Muscle of back (tissue), 11 donors: ENCODE data around the gene KCNMA1. TPM values are rescaled to one million over a fixed set of nuclear protein-coding genes. Genes with fewer than 3 reads are reported as not detected.
A peak's percentile ranks its signal among the peaks of the same experiment; 100 is the strongest.

Experiments
- DNase-seq, 3 donors: peaks; one replicate each; pipeline versions ENCODE4 v3.0.0 to v3.0.0-alpha.2; 2013
- polyA plus RNA-seq, 10 donors: library from polyadenylated mRNA; unstranded; fragments of 120-200 nt; gene quantifications; one replicate each; pipeline ENCODE4 v1.2.1, GENCODE V29; 2013; ENCODE audit not compliant: insufficient read length in 10 of 10

KCNMA1 gene
- polyA plus RNA-seq, 10 donors = 13.8 to 20.5 (median 16.2) TPM

DNA sequence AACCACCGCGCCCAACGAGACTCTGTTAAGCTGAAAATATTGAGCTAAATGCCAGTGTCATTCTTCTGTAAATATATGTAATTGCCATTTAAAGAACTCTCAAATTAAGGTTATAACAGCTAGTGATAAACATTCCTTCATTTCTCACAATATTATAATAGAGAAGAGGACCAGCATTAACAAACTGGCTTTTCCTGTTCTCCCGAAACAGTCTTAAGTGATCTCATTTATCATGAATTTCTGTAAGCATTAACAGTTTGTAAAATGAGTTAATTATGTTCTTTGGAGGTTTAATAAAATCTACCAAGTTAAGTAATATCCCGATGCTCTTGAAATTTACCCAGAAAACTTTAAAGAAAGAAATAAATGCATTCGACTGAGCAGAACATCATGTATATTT is 352.8 kb downstream of the KCNMA1 start:
- DNase-seq = no peak

DNA sequence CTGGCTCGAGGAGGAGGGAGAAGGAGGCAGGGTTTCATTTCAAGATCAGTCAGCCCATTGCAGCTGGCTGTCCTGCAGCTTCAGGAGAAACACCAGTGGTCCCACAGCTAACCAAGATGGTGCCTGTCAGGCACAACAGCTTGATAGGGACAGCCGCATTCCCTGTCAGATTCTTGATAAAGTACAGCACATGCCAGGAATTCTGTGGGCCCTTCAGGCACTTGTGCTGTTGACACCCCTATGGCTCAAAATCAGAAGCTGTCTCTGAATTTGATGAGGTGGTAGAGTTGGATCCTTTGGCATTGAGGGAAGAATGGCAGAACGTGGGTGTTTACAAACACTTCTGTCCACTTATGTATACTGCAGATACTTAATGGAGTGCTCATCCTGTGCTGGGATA is 354.3 kb downstream of the KCNMA1 start:
- DNase-seq = no peak

DNA sequence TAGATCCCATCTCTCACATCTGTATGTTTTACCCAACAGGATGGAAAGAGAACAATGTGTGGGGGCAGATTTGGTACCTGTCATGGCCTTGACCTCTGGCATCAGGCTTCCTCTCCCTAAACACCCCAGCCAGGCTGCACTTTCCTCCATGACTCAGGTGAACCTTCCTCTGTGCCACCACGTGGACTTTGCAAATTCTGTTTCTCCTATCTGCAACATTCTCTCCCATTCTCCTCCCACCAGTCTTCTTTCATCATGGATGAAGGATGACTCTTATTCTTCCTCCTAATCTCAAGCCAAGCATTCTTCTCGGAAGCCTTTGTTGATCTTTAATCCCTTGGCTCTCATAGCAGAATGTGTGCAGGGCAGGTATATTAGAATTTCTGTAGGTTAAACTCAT is 355.4 kb downstream of the KCNMA1 start:
- DNase-seq = no peak

DNA sequence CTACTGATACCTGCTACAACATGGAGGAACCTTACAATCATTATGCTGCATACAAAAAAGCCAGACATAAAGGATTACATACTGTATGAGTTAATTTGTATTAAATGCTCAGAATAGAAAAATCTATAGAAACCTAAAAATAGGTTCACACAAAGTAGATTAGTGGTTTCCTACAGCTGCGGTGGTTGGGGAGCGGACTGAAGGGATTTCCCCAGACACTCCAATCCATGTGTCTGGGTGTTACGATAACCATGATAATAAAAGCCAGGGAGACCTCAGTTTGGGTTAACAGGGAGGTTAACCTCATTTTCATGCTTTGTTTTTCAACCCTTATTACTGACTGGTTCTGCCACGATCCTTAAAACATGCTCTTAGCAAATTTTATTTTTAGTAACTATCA is 355.9 kb downstream of the KCNMA1 start:
- no peak for DNase-seq

DNA sequence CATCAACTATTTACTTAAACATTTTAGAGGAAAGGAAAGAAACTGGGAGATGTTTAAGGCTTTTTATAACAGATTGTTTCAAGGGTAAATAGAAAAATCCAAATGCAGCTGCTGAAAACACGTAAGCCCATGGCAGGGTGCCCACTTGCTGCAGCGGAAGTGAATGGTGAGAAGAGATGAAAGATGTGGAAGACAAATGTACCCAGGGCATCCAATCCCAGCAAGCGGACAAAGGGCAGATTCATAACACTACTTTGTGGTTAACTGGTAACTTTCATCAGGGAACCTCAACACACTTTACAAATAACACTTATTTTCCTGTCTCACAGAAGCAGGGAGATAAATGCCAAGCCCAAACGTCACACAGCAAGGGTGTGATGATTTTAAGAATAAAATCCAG is 358.4 kb downstream of the KCNMA1 start:
- no peak for DNase-seq

DNA sequence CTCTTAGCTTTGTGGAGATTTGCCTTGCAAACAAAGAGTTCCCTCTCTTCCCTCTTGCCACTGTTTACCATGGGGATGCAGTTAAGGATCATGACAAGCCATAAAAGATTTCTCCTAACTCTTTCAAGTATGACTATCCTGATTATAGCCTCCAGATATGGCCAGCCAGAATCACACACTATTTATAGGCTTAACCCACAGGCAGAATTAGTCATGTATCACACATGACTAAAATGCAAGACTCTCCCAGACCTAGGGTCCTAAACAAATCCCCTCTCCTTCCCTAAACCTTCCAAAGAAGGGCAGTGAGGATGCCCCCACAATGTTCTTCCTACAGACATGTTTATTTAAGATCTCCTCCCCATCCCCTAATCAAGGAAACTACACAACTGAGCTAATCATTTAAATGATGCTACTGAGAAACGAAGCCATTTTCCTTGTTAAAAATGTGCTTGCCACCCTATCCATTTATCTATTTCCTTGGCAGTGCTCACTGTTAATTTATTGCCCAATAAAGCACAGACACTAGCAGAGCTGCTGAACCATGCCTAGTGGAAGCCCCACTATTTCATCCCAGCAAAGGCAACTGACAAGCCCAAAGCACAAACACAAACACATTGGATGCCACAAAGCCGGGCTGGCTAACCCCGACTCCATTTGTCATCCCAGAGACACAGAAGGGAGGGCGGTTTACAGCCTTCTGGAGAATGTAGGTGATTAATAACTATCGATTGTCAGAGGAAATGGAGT is 363.4 kb downstream of the KCNMA1 start:
- no peak for DNase-seq

DNA sequence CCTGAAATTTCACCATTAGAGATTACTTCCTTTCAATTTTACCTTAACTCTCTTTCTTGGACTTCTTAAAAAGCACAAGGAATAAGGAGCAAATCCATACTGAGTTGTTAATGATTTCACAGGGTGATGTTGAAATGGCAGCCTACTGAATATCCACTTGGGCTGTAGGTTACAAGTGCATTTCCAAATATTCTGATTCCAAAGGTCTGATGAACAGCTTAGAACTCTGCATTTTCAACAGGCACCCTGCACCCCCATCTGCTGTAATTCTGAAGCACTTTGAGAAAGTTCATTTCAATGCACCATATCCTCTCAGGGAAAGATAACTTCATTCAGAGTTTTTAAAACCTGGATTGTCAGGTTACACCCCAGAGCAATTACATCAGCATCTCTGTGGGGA is 368.4 kb downstream of the KCNMA1 start:
- no peak for DNase-seq

DNA sequence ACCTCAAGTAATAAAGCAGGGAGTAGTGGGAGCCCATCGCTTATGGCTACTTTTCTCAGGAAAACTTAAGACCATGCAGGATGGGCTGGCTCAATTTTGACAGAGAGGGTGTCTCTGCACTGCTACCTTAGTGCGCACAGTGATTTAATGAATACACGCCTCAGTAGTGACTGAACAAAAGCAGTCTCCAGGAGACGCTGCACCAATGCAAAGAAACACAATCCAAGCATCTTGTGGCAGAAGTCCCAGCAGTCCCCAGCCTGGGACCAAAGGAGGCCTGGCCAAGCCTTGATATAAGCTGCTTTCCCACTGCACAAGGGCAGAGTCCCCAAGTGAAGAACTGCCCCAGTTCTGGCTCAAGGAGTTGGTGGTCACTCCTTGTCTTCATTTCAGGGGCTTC is 368.9 kb downstream of the KCNMA1 start:
- no peak for DNase-seq

DNA sequence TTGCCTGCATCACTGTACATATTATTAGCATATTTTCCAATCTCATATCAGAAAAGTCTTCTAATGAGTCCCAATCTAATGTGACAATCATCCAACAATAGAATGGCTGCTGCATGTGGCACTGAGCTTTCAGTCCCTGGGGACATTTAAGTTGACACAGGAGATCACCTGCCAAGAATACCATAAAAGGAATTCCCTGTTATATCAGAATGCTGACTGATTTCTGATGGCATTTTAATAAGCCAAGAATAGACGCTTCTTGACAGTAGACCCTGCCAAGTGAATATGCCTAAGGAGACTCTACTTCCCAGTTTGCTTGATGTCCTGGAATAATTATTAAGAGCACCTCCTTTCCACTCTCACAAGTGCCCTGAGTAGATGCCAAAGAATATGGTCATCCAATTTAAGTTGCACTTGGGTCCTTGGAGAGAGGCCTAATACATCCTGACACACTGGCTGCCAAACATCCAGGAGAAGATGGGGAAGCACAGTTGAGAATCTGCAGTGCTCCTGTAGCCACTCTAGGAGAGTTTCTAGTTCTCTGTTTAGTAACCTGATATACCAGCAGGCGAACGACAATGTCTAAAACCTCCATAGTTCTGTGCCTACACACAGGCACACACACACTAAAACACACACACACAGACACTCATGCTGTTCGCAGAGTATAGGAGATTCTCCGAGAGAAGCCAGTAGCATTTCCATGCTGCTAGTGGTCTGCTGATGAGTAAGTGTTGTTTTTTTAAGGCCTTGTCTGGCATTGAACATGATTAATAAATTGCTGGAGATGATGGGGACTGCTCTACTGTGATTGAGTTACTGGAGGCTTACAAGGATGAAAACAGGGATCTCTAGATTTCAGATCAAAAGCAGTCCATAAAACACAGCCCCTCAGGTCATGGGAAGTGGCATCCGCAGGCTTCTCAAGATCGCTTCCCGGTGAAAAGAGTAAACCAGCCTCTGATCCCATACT is 369.6 kb downstream of the KCNMA1 start:
- no peak for DNase-seq

DNA sequence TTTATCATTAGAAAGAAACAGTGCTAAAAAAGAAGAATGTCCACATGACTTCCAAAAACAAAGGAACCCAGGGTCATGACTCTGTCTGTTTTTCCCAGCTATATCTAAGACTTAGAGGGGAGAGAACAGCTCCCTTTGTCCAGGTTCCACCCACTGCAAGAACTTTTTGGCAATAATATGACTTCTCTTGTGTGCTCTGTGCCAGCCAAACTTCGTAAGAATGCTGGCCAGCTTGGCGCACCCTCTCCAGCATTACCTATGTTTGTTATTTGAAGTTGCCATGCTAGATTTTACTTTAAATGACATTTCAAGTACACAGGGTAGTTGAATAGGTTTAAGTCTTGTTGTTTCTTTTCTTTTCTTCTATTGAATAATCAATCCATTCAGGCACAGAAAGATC is 371.4 kb downstream of the KCNMA1 start:
- DNase-seq = no peak

DNA sequence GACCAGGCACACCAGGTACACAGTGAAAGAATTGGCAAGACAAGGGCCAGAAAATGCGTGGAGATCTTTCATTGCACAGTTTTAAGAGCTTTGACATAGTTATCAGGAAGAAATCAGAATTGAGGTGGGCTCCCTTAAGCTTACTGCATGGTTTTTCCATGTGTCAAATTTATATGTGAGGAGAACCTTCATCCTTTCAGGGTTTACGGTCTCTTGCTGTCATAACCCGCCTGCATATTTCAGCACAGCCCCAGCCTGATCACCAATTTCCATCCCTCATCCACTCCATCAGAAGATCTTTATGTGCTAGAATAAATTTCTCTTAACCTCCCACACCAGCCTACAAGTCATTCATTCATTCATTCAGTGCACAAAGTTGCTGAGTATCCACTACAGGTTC is 373.1 kb downstream of the KCNMA1 start:
- no peak for DNase-seq

DNA sequence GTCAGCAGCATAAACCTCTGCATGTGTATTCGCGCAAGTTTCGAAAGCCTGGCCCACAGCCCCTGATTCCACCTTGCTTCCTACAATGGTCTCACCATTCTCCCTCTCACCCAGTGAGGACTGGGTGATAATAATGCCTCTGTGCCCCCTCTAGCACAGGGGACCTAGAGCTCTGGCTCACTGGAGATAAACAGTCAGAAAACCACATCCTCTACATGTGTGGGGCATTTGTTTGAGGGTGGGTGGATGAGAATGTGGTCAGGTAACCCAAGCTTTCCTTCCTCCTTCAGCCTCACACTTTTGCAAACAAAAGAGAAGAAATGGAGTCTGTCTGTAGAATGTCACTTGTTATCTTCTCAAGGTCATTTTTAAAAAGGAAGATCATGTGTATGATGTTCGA is 373.5 kb downstream of the KCNMA1 start:
- no peak for DNase-seq

DNA sequence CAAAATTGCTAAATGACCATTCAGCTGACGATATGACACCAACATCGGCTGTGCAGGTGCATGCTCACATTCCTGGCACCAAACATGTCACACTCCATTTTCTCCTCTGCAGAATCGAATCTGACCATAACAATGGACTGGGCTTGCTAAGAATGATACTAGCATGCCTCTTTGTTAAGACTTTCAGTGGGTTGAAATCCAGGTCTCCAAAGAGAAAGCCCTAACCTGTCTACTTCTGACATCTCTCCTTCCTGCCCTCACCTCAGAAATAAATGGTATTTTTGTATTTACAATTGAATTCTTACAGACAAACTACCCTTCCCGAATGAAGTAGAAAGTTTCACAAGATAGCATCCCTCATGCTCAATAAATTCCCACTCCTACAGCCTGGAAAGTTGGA is 373.9 kb downstream of the KCNMA1 start:
- no peak for DNase-seq

DNA sequence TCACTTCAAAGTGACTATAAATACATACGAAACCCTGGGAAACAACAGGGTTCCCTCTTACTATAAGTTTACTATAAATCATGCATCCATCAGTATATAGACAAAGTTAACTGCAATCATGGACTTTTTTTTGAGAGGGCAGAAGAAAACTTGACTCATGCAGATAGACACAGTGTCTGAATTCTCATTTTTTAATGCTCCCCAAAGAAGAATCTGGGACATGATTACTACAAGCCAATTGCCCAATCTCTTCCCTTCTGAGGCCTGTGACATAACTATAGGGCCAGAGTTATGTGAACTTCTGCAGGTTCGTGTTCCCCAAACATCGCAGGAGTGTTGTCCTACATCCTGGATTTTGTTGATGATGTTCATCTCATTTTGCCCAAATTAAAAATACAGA is 376.5 kb downstream of the KCNMA1 start:
- DNase-seq = no peak

DNA sequence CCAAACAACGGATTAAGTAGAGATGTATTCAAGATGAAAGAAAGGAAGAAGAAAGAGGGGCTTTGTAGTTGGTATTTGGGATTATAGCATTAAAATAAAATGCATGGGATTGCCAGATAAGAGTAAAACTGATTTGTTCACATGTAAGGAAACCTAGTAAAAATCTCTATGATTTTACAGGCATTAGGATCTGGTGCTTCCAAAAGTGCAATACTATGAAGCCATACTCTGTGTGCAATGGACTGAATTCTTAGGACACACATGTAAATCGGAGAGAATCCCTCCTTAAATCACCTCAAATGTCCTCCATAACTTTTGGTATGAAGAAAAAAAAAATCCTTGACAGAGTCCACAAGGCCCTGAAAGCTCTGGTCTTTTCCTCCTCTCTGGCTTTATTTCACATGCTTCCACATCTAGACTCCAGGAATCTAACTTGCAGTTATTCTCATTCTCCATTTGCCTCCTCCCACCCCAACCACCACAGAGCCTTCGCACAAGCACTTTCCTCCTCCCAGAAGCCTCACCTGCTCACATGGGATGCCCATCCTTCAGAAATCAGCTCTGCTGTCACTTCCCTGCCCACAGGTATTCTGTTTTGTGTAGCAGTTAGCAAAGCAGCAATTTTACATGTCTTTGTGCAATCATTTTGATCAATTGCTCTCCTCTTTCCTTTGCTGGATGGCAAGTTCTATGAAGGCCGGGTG is 378.3 kb downstream of the KCNMA1 start:
- DNase-seq = no peak

DNA sequence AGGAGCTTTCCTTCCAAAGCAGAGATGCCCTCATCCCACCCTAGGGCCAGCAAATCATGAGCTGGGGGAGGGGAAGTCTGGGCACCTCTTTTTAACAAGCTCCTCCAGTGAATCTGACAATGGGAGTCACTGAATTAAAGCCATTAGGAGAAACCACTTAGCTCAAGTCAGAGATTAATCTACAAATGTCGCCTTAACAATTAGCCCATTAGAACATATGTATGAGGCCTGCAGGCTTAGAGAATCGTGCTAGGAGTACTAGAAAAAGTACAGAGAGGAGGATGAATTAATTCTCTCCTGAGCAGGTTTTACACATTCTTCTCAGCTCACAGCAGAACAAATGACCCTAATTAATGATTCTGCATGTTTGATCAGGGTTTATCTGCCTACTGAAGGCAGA is 381.3 kb downstream of the KCNMA1 start:
- no peak for DNase-seq

DNA sequence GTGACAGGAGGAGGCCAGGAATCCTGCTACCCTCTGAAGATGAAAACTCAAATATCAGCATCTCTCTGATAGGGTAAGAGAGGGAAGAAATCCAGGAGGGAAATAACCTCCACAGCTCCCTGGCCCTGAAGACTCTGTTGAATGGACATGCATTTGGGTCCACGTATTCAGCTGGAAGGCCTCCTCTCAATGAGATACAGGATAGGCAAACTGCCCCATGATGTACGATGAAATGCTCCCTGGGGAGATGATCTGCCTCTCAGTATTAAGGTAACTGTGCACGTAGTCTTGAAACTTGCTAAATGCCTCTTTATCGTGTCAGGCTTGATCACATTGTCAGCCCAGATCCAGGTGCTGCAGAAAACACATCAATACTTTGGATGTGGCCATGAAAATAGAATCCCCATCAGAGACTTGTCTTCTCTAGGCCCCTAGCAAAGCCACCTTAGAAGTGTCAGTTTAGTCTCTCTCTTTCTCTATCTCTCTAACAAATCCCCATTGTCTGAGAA is 384.0 kb downstream of the KCNMA1 start:
- no peak for DNase-seq

DNA sequence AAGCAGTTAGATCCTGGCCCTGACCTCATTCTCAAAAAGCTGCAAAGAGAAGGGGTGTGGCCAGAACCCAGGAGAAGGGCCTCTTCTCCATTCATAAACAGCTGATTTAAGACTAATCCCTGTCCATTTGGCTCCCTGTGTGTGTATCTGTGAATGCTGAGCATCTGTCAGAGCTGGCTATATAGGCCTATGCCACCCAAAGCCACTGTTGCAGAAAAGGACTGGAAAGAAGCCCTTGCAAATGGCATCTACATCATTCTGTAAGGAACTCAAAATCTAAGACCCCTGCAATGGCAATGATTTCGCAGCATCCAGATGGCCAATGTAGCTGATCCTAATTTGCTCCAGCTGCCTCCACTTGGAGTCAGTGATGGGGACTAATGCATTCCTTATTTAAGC is 384.5 kb downstream of the KCNMA1 start:
- DNase-seq = peak in 1 of 3 donors; percentile 43

DNA sequence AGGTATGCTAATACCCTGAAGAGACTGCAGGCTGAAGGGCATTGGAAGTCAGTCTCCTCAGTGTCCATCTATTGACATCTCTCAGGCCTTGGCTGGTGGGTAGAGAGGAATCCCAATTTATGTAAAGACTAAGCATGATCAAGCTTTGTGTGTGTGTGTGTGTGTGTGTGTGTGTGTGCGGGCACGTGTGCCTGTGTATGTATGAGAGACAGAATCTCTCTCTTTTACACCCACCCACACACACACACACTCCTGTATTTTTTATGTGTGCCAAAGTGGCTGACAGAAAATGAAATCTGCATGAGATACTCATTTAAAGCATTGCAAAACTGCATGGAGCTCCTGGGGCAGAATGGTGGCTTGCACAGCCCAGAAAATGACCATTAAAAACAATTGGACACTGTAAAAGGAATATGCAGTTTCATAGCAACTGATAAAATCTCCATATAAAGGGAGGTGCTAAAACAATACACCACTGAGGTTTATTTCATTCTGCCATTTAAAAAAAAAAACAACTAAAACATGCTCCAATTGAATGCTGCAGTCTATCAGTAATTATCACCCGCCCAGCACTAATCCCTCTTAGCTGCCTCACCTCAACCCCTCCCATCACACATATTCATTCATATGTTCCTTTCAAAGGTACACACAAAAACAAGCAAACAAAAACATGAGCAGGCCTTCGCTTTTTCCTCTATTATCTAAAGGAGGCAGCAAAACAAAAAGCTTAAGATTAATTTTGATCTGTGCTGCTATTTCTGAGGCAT is 385.0 kb downstream of the KCNMA1 start:
- DNase-seq = no peak

DNA sequence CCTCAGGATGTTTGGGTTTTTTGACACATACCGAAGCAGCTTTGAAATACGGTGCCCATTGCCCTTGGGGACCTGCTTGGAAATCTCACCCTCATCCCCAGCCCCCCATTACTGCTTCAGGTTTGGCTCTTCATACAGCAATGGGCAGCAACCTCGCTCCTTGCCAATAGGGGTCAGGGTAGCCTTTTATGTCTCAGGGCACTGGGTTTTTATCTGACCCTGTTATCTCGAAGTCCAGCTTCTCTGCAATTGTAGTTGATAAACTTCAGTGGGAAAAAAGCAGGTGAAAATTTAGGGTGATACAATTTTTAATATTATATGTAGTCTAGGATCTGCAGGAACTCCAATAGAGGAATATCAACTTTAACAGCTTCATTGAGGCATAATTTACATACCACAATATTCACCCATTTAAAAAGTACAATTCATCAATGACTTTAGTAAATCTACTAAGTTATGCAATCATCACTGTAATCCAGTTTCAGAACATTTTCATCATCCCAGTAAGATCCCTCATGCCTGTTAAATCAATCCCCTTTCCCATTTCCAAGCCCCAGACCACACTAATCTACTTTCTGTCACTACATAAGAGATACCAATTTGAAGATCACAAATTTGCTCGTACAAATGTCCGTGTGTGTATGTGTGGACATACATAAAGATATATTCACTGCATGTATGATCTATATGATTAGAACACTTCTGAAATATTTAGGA is 386.2 kb downstream of the KCNMA1 start:
- no peak for DNase-seq
